Neural cell (in vitro differentiated cells): ENCODE results near the gene TGFBR3L. TPM values are rescaled to one million over a fixed set of nuclear protein-coding genes. Genes with fewer than 3 reads are reported as not detected.

ENCODE experiments used
- H2AFZ ChIP-seq: fragments of 200-600, 300-800 bp; sonication (generic), shearing (Covaris generic); 2 replicates; pipeline ENCODE4 v1.6.0; 2014; ENCODE audit warnings: low read depth, mild to moderate bottlenecking, antibody characterized with exemption, low read length, moderate library complexity
- H3F3A ChIP-seq: fragments of 200-600 bp; shearing (Covaris generic); 2 replicates; pipeline ENCODE4 v1.6.1; 2016; ENCODE audit warnings: mild to moderate bottlenecking, moderate library complexity, mixed read lengths, antibody characterized with exemption, low read length; ENCODE audit not compliant: insufficient read depth, poor library complexity, severe bottlenecking
- H3K27ac ChIP-seq: fragments of 200-600, 300-800 bp; sonication (generic), shearing (Covaris generic); 2 replicates; pipeline ENCODE4 v1.5.1; 2014; ENCODE audit warnings: mild to moderate bottlenecking, low read length, moderate library complexity
- H3K27me3 ChIP-seq: fragments of 300-800, 200-600 bp; sonication (generic), shearing (Covaris generic); 2 replicates; pipeline ENCODE4 v1.6.0; 2014; ENCODE audit warnings: mild to moderate bottlenecking, low read depth, low read length, moderate library complexity; ENCODE audit not compliant: insufficient read depth
- H3K36me3 ChIP-seq: fragments of 300-800, 200-600 bp; sonication (generic), shearing (Covaris generic); 2 replicates; pipeline ENCODE4 v1.5.1; 2014; ENCODE audit warnings: mild to moderate bottlenecking, antibody characterized with exemption, low read length, moderate library complexity; ENCODE audit not compliant: insufficient read depth
- H3K4me2 ChIP-seq: fragments of 300-800, 200-600 bp; sonication (generic), shearing (Covaris generic); 2 replicates; pipeline ENCODE4 v1.6.0; 2014; ENCODE audit warnings: mild to moderate bottlenecking, low read length
- H3K4me3 ChIP-seq: fragments of 300-800, 200-600 bp; sonication (generic), shearing (Covaris generic); 2 replicates; pipeline ENCODE4 v1.5.1; 2014; ENCODE audit warnings: mild to moderate bottlenecking, low read length, moderate library complexity
- H3K79me2 ChIP-seq: fragments of 200-600 bp; shearing (Covaris generic); replicated peaks from 2 replicates; pipeline ENCODE4 v1.6.0; 2014; ENCODE audit warnings: mild to moderate bottlenecking, low read length, moderate library complexity; ENCODE audit not compliant: insufficient read depth
- H3K9ac ChIP-seq: fragments of 300-800, 200-600 bp; sonication (generic), shearing (Covaris generic); 2 replicates; pipeline ENCODE4 v1.6.1; 2016; ENCODE audit warnings: mild to moderate bottlenecking, low read length, mixed read lengths
- H3K9me2 ChIP-seq: fragments of 200-600 bp; shearing (Covaris generic); 2 replicates; pipeline ENCODE4 v1.6.1; 2016; ENCODE audit warnings: mild to moderate bottlenecking, low read length, mixed read lengths; ENCODE audit not compliant: insufficient read depth
- H3K9me3 ChIP-seq: fragments of 200-600, 300-800 bp; sonication (generic), shearing (Covaris generic); 2 replicates; pipeline ENCODE4 v1.6.1; 2016; ENCODE audit warnings: mild to moderate bottlenecking, mixed run types, low read length, moderate library complexity, mixed read lengths
- H4K20me1 ChIP-seq: fragments of 200-600 bp; shearing (Covaris generic); 2 replicates; pipeline ENCODE4 v1.6.1; 2016; ENCODE audit warnings: mild to moderate bottlenecking, mixed run types; ENCODE audit not compliant: insufficient read depth
- EP300 ChIP-seq: fragments of 450-650 bp; conservative IDR thresholded peaks from 2 replicates; pipeline ENCODE4 v1.6.1; 2014; ENCODE audit warnings: antibody characterized with exemption, mild to moderate bottlenecking, moderate library complexity; ENCODE audit not compliant: poor library complexity, severe bottlenecking
- EZH2 ChIP-seq: fragments of 200-600, 300-800 bp; shearing (Covaris generic), sonication (generic); IDR thresholded peaks from 2 replicates; pipeline ENCODE4 v1.6.1; 2014; ENCODE audit warnings: antibody characterized with exemption, low read length, borderline replicate concordance, mild to moderate bottlenecking; ENCODE audit not compliant: insufficient read depth, poor library complexity, severe bottlenecking
- MXI1 ChIP-seq: fragments of 450-650 bp; conservative IDR thresholded peaks from 2 replicates; pipeline ENCODE4 v1.6.1; 2014; ENCODE audit warnings: antibody characterized with exemption, mild to moderate bottlenecking; ENCODE audit not compliant: poor library complexity, severe bottlenecking
- POLR2AphosphoS5 ChIP-seq: IDR thresholded peaks from 2 replicates; pipeline ENCODE4 v1.6.1; 2012
- RAD21 ChIP-seq: fragments of 450-650 bp; conservative IDR thresholded peaks from 2 replicates; pipeline ENCODE4 v1.6.1; 2014; ENCODE audit warnings: antibody characterized with exemption, mild to moderate bottlenecking, moderate library complexity
- SMC3 ChIP-seq: fragments of 450-650 bp; conservative IDR thresholded peaks from 2 replicates; pipeline ENCODE4 v1.6.1; 2014; ENCODE audit warnings: antibody characterized with exemption, mild to moderate bottlenecking, moderate library complexity; ENCODE audit not compliant: poor library complexity
- TAF1 ChIP-seq: IDR thresholded peaks from 2 replicates; pipeline ENCODE4 v1.6.1; 2012; ENCODE audit warnings: low read depth
- polyA plus RNA-seq: library from polyadenylated mRNA; depleted of rRNA; stranded (reverse); fragments of >200 nt; gene quantifications from 2 replicates; pipeline ENCODE4 v1.2.3, GENCODE V29; 2014
- TF ChIP-seq, protein P1 (sequence below): IDR thresholded peaks from 2 replicates; pipeline ENCODE4 v1.6.1; 2012; ENCODE audit warnings: borderline replicate concordance
- TF ChIP-seq, protein P2 (sequence below): fragments of 450-650 bp; IDR thresholded peaks from 2 replicates; pipeline ENCODE4 v1.5.1; 2014; ENCODE audit warnings: antibody characterized with exemption, mild to moderate bottlenecking, moderate library complexity; ENCODE audit not compliant: poor library complexity, severe bottlenecking

Gene TGFBR3L
- polyA plus RNA-seq, 1 donor from 2014 or later, result not detected

DNA sequence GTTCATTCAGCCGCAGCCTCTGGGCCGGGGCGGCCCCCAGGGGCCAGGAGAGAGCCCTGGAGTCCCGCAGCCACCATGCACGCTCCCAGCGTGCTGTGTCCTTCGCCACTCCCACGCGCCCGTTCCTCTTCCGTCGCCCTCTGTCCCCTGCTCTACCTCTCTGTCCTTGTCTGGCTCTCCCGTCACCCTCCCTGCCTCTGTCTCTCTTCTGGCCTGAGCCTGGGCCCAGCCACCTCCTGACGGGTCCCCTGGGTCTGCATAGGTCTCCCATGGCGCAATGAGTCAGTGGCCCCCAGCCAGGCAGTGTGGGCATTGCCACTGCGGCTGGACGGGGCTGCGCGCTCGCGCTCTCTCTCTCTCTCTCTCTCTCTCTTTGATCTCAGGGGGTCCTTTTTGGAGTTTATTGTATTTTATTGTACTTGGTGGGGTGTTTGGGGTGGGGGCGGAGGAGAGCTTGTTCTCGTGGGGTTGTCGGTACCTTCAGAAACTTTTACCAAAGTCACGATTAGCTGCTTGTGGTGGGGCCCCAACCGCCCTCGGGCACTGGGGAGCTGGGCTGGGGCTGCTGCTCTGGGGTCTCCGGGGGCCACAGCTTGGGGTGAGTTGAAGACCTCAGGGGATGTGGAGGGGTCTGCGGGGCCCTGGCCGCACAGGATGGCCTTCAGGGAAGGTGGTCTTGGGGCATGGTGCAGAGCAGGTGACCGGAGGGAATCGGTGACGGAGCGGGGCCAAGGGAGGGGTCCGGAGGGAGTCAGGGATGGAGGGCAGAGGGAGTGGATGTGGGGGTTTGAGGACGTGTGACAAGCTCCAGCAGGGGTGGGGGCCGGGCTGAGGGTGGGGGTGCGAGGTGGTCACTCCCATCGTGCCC lies 1.7 kb upstream of the TGFBR3L start:
- H3K36me3 ChIP-seq, result no peaks in the 10 kb centered on the region
- no peak overlapping the region for H3K27ac ChIP-seq
- H3K4me2 ChIP-seq, result no peak overlapping the region
- H3K79me2 ChIP-seq, result no peaks in the 10 kb centered on the region
- TF ChIP-seq POLR2AphosphoS5 (no peak), RAD21 (no peak), EZH2 (no peak), TAF1 (no peak), EP300 (no peak), SMC3 (no peak)
- TF ChIP-seq, protein P1, sequence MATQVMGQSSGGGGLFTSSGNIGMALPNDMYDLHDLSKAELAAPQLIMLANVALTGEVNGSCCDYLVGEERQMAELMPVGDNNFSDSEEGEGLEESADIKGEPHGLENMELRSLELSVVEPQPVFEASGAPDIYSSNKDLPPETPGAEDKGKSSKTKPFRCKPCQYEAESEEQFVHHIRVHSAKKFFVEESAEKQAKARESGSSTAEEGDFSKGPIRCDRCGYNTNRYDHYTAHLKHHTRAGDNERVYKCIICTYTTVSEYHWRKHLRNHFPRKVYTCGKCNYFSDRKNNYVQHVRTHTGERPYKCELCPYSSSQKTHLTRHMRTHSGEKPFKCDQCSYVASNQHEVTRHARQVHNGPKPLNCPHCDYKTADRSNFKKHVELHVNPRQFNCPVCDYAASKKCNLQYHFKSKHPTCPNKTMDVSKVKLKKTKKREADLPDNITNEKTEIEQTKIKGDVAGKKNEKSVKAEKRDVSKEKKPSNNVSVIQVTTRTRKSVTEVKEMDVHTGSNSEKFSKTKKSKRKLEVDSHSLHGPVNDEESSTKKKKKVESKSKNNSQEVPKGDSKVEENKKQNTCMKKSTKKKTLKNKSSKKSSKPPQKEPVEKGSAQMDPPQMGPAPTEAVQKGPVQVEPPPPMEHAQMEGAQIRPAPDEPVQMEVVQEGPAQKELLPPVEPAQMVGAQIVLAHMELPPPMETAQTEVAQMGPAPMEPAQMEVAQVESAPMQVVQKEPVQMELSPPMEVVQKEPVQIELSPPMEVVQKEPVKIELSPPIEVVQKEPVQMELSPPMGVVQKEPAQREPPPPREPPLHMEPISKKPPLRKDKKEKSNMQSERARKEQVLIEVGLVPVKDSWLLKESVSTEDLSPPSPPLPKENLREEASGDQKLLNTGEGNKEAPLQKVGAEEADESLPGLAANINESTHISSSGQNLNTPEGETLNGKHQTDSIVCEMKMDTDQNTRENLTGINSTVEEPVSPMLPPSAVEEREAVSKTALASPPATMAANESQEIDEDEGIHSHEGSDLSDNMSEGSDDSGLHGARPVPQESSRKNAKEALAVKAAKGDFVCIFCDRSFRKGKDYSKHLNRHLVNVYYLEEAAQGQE, result no peak
- TF ChIP-seq, protein P2, sequence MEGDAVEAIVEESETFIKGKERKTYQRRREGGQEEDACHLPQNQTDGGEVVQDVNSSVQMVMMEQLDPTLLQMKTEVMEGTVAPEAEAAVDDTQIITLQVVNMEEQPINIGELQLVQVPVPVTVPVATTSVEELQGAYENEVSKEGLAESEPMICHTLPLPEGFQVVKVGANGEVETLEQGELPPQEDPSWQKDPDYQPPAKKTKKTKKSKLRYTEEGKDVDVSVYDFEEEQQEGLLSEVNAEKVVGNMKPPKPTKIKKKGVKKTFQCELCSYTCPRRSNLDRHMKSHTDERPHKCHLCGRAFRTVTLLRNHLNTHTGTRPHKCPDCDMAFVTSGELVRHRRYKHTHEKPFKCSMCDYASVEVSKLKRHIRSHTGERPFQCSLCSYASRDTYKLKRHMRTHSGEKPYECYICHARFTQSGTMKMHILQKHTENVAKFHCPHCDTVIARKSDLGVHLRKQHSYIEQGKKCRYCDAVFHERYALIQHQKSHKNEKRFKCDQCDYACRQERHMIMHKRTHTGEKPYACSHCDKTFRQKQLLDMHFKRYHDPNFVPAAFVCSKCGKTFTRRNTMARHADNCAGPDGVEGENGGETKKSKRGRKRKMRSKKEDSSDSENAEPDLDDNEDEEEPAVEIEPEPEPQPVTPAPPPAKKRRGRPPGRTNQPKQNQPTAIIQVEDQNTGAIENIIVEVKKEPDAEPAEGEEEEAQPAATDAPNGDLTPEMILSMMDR, result no peak
- no peak overlapping the region for H2AFZ ChIP-seq
- H4K20me1 ChIP-seq, result no peaks in the 10 kb centered on the region
- H3K9me2 ChIP-seq, result no peaks in the 10 kb centered on the region
- no peak overlapping the region for H3K9ac ChIP-seq
- no peaks in the 10 kb centered on the region for H3F3A ChIP-seq
- no peaks in the 10 kb centered on the region for H3K9me3 ChIP-seq
- no peak overlapping the region for H3K4me3 ChIP-seq
- H3K27me3 ChIP-seq, result peaks cover 40% of the 10 kb centered on the region

DNA sequence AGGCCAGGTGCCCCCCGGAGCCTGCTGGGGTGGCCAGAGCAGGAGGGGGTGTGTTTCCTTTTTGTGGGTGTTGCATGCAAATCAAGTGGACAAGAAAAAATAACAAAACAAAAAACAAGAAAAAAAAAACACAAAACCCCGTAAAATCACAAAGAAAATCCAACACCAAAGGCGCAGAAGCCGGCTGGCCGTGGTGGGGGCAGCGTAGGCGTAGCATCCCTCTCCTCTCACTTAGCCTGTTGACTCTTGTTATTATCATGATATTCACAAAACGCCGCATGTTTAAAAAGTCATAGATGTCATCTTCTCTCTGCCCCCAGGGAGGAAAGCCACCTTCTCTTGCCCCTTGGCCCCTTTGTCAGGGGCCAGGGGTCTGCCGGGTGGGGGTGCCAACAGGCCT lies 978 bp upstream of the TGFBR3L start:
- no peak overlapping the region for H3K4me2 ChIP-seq
- TF ChIP-seq EP300 (no peak), POLR2AphosphoS5 (no peak), RAD21 (no peak), TAF1 (no peak), SMC3 (no peak), MXI1 (no peak), EZH2 (no peak)
- TF ChIP-seq, protein P2, result no peak
- TF ChIP-seq, protein P1, result no peak
- no peak overlapping the region for H2AFZ ChIP-seq
- no peak overlapping the region for H3K9ac ChIP-seq
- no peaks in the 10 kb centered on the region for H3K79me2 ChIP-seq
- H3K4me3 ChIP-seq, result no peak overlapping the region
- H3K36me3 ChIP-seq, result no peaks in the 10 kb centered on the region
- H4K20me1 ChIP-seq, result no peaks in the 10 kb centered on the region
- H3K9me2 ChIP-seq, result no peaks in the 10 kb centered on the region
- H3K9me3 ChIP-seq, result no peaks in the 10 kb centered on the region
- H3K27ac ChIP-seq, result no peak overlapping the region
- peaks cover 46% of the 10 kb centered on the region for H3K27me3 ChIP-seq
- H3F3A ChIP-seq, result no peaks in the 10 kb centered on the region
